ENCODE data around the gene CCDC88B. TPM values are rescaled to one million over a fixed set of nuclear protein-coding genes. Genes with fewer than 3 reads are reported as not detected.

CCDC88B gene
- total RNA-seq, 4 donors from 2014 or later: 0.98 to 5.2 (median 2.1) TPM

- ATAC-seq: no peak
- intact Hi-C loops (cut with DNase I; ENCODE audit: low total_unique reads) (no loop called here), in situ Hi-C loops (cut with MboI; ENCODE audit: low sequenced_read_pairs in 4 of 4) (no loop called here)
- Histone ChIP-seq H3K4me1 (no peaks in the 10 kb centered on the region), H3K36me3 (no peaks in the 10 kb centered on the region), H3K4me3 (no peak overlapping the region), H3K27me3 (no peaks in the 10 kb centered on the region), H3K27ac (no peak overlapping the region), H3K9me3 (no peaks in the 10 kb centered on the region)
- peak in 1 of 2 donors; percentile 10 for TF ChIP-seq POLR2A (IDR thresholded peaks at IDR 0.05)
- TF ChIP-seq, protein P1, sequence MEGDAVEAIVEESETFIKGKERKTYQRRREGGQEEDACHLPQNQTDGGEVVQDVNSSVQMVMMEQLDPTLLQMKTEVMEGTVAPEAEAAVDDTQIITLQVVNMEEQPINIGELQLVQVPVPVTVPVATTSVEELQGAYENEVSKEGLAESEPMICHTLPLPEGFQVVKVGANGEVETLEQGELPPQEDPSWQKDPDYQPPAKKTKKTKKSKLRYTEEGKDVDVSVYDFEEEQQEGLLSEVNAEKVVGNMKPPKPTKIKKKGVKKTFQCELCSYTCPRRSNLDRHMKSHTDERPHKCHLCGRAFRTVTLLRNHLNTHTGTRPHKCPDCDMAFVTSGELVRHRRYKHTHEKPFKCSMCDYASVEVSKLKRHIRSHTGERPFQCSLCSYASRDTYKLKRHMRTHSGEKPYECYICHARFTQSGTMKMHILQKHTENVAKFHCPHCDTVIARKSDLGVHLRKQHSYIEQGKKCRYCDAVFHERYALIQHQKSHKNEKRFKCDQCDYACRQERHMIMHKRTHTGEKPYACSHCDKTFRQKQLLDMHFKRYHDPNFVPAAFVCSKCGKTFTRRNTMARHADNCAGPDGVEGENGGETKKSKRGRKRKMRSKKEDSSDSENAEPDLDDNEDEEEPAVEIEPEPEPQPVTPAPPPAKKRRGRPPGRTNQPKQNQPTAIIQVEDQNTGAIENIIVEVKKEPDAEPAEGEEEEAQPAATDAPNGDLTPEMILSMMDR (IDR thresholded peaks at IDR 0.05 in 4 of 5, conservative IDR thresholded peaks at IDR 0.05 in 1 of 5): no peak
- no peak for DNase-seq
Observed at GRCh38 chr11:64384981-64385944, 45.3 kb downstream of the CCDC88B start.

DNA sequence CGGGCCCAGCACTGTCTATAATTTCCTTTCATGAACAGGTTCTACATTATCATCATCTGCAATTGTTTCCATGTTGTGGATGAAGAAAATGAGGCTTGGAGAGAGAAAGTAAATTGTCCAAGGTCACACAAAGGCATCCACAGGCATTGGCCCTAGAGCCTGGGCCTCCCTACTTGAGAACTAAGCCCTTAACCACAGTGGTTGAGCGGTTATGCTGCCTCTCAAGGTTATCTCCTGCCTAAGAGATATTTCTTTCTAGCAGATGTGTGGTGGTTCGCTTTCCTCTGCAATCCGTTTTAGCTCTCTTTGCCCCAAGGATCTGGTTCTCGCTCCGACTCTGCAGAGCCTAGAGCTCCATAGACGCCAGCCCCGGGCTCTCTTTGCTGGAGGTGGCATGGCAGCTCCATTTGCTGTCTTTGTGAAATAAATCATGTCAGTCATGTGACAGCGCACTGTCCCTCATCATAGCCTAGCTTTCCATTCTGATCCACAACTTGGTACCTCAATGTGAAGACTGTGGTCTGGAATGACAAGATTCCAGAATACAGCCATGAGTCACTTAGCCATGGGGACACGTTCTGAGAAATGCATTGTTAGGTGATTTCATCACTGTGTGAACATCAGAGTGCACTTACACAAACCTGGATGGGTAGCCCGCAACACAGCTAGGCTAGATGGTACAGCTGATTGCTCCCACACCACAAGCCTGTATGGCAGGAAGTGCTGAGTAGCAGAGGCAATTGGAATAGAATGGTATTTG lies 46.1 kb downstream of the CCDC88B start:
- in situ Hi-C loops (cut with MboI; ENCODE audit: low sequenced_read_pairs in 4 of 4): no loop called here
- ATAC-seq (no peak), DNase-seq (no peak)
- no peak for TF ChIP-seq POLR2A (IDR thresholded peaks at IDR 0.05)
- TF ChIP-seq, protein P1 (IDR thresholded peaks at IDR 0.05 in 4 of 5, conservative IDR thresholded peaks at IDR 0.05 in 1 of 5): no peak
- no peaks in the 10 kb centered on the region for H3K27me3 ChIP-seq
- no peaks in the 10 kb centered on the region for H3K36me3 ChIP-seq
- H3K27ac ChIP-seq: no peak overlapping the region
- H3K4me1 ChIP-seq: no peaks in the 10 kb centered on the region
- H3K9me3 ChIP-seq: no peaks in the 10 kb centered on the region
- intact Hi-C loops (cut with DNase I; ENCODE audit: low total_unique reads): no loop called here
- no peak overlapping the region for H3K4me3 ChIP-seq

GRCh38 chr11:64387916-64388315 lies 47.9 kb downstream of the CCDC88B start:
- intact Hi-C loops (cut with DNase I; ENCODE audit: low total_unique reads): no loop called here

GRCh38 chr11:64388894-64389293 lies 48.9 kb downstream of the CCDC88B start:
- Histone ChIP-seq H3K36me3 (no peaks in the 10 kb centered on the region), H3K4me1 (no peaks in the 10 kb centered on the region), H3K27ac (no peak overlapping the region), H3K4me3 (no peak overlapping the region), H3K9me3 (no peaks in the 10 kb centered on the region), H3K27me3 (no peaks in the 10 kb centered on the region)
- in situ Hi-C loops (cut with MboI; ENCODE audit: low sequenced_read_pairs in 4 of 4): no loop called here
- TF ChIP-seq, protein P1 (IDR thresholded peaks at IDR 0.05 in 4 of 5, conservative IDR thresholded peaks at IDR 0.05 in 1 of 5): no peak
- TF ChIP-seq POLR2A (IDR thresholded peaks at IDR 0.05): no peak
- intact Hi-C loops (cut with DNase I; ENCODE audit: low total_unique reads): no loop called here
- ATAC-seq: no peak
- no peak for DNase-seq

More at GRCh38 chr11:64387916-64388315, 47.9 kb downstream of the CCDC88B start:
- DNase-seq: no peak
- H3K9me3 ChIP-seq: no peaks in the 10 kb centered on the region
- no peaks in the 10 kb centered on the region for H3K27me3 ChIP-seq
- H3K36me3 ChIP-seq: no peaks in the 10 kb centered on the region
- in situ Hi-C loops (cut with MboI; ENCODE audit: low sequenced_read_pairs in 4 of 4): no loop called here
- no peaks in the 10 kb centered on the region for H3K4me1 ChIP-seq
- ATAC-seq: no peak
- TF ChIP-seq, protein P1 (IDR thresholded peaks at IDR 0.05 in 4 of 5, conservative IDR thresholded peaks at IDR 0.05 in 1 of 5): no peak
- no peak for TF ChIP-seq POLR2A (IDR thresholded peaks at IDR 0.05)
- H3K4me3 ChIP-seq: no peak overlapping the region
- no peak overlapping the region for H3K27ac ChIP-seq
